Keratinocyte (primary cell): ENCODE data around the gene ST8SIA1. TPM values are rescaled to one million over a fixed set of nuclear protein-coding genes. Genes with fewer than 3 reads are reported as not detected.

Experiments used
- DNase-seq: peaks from one replicate; pipeline ENCODE4 v3.0.0-alpha.2; 2011; ENCODE audit warnings: low read depth, missing footprints, low spot score
- FAIRE-seq: peaks from 2 replicates; lab custom pipeline; 2011; peaks lifted over from hg19 to GRCh38; lab: Jason Lieb, UNC
- H2AFZ ChIP-seq: 2 replicates; pipeline ENCODE4 v1.6.0; 2012; ENCODE audit warnings: low read length, control low read depth, inconsistent platforms; ENCODE audit not compliant: control insufficient read depth
- H3K27ac ChIP-seq: 2 replicates; pipeline ENCODE4 v1.5.1; 2011; ENCODE audit warnings: low read length; ENCODE audit not compliant: control insufficient read depth, insufficient read depth
- H3K27me3 ChIP-seq: 3 replicates; pipeline ENCODE4 v1.6.0; 2011; ENCODE audit warnings: low read length; ENCODE audit not compliant: control insufficient read depth, insufficient read depth; ENCODE audit errors: extremely low read depth
- H3K36me3 ChIP-seq, 2 experiments: 2 replicates in 1 of 2; 3 replicates in 1 of 2; pipeline ENCODE4 v1.5.1; 2011; ENCODE audit warnings: low read length in 2 of 2, mild to moderate bottlenecking in 1 of 2; ENCODE audit not compliant: control insufficient read depth in 2 of 2, insufficient read depth in 2 of 2; ENCODE audit errors: extremely low read depth in 1 of 2
- H3K4me1 ChIP-seq: 3 replicates; pipeline ENCODE4 v1.5.1; 2011; ENCODE audit warnings: low read length; ENCODE audit not compliant: control insufficient read depth, insufficient read depth; ENCODE audit errors: extremely low read depth
- H3K4me2 ChIP-seq: 3 replicates; pipeline ENCODE4 v1.6.0; 2011; ENCODE audit warnings: low read depth, low read length; ENCODE audit not compliant: control insufficient read depth, insufficient read depth; ENCODE audit errors: extremely low read depth
- H3K4me3 ChIP-seq, 3 experiments: fragments of 200-600 bp in 1 of 3; sonication (generic) in 1 of 3; 2 replicates in 2 of 3; 3 replicates in 1 of 3; pipeline ENCODE4 v1.5.1; 2011 to 2016; ENCODE audit warnings: low read length in 3 of 3, mild to moderate bottlenecking in 3 of 3, control low read depth in 2 of 3, inconsistent platforms in 1 of 3, low read depth in 1 of 3, mixed read lengths in 1 of 3, mixed run types in 1 of 3, moderate library complexity in 1 of 3; ENCODE audit not compliant: control insufficient read depth in 2 of 3, insufficient read depth in 2 of 3; ENCODE audit errors: extremely low read depth in 1 of 3
- H3K79me2 ChIP-seq: 2 replicates; pipeline ENCODE4 v1.6.0; 2012; ENCODE audit warnings: low read length; ENCODE audit not compliant: control insufficient read depth, insufficient read depth
- H3K9ac ChIP-seq: 3 replicates; pipeline ENCODE4 v1.6.0; 2011; ENCODE audit warnings: low read length; ENCODE audit not compliant: control insufficient read depth, insufficient read depth; ENCODE audit errors: extremely low read depth
- H3K9me1 ChIP-seq: 3 replicates; pipeline ENCODE4 v1.6.0; 2011; ENCODE audit warnings: low read length; ENCODE audit not compliant: control insufficient read depth, insufficient read depth; ENCODE audit errors: extremely low read depth
- H3K9me3 ChIP-seq: 2 replicates; pipeline ENCODE4 v1.5.1; 2012; ENCODE audit warnings: low read depth, low read length; ENCODE audit not compliant: control insufficient read depth
- H4K20me1 ChIP-seq: 3 replicates; pipeline ENCODE4 v1.6.0; 2011; ENCODE audit warnings: low read length; ENCODE audit not compliant: control insufficient read depth, insufficient read depth; ENCODE audit errors: extremely low read depth
- EZH2 ChIP-seq: IDR thresholded peaks from one replicate; pipeline ENCODE4 v1.6.1; 2012; ENCODE audit warnings: inconsistent platforms, mild to moderate bottlenecking, low read length, moderate library complexity
- dilution Hi-C: fragments of 300-500 bp; cut with MboI; formaldehyde crosslinking; loops from one replicate; pipeline ENCODE4 v1.7.0; 2020; ENCODE audit warnings: low sequenced_read_pairs; ENCODE audit not compliant: extremely low pct_ligation_motif_present
- polyA plus RNA-seq, 5 experiments: library from polyadenylated mRNA; depleted of rRNA in 3 of 5; stranded (reverse) in 3 of 5; stranded (forward) in 1 of 5; unstranded in 1 of 5; fragments of >200 nt; gene quantifications; 1 replicate in 1 of 5; 2 replicates in 3 of 5; 3 replicates in 1 of 5; pipeline versions ENCODE4 v1.2.1 to v1.2.3, GENCODE V29; 2011 to 2012; ENCODE audit warnings: missing spikeins in 2 of 5, low read depth in 1 of 5, low replicate concordance in 1 of 5
- TF ChIP-seq, protein P1 (sequence below), 3 experiments: IDR thresholded peaks in 1 of 3; conservative IDR thresholded peaks in 1 of 3; optimal IDR thresholded peaks in 1 of 3; 2 replicates in 2 of 3; 3 replicates in 1 of 3; pipeline versions ENCODE3 to v1.5.1; 2011; ENCODE audit warnings: low read length in 3 of 3, mild to moderate bottlenecking in 3 of 3, moderate library complexity in 2 of 3, control low read depth in 1 of 3, inconsistent platforms in 1 of 3; ENCODE audit not compliant: insufficient read depth in 2 of 3; ENCODE audit errors: extremely low read depth in 1 of 3

The ST8SIA1 gene
- polyA plus RNA-seq, 1 donor (not counting 4 experiments of a cell fraction or from before 2014, with no cell fraction given) = 0.50 TPM

DNA sequence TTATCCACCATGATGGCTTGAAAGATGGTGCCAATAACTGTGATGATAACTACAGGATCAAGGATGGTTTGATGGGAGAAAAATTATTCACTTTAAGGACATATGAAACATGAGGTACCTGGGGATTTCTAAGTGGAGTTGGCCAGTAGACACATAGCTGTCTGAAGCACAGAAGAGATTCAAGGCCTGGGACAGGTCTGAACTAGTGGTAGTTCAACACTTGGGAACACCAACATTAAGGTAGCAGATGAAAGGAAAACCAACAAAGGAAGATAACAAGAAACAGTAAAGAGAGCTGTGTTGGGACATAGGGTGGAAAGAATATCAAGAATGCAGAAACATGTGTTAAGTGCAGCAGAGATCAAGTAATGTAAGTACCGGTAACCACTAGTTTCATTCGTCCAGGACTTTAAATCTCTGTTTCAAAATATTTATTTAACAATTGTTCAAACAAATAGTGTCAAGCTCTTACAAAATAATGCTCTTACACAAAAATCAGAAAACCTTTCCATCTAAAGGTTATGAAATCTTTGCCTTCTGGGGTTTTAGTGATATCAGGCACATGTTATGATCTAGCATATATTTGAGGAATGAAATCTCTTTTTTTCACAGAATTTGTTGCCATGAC is 104.7 kb downstream of the ST8SIA1 start:
- H3K9me1 ChIP-seq = no peaks in the 10 kb centered on the region
- H3K4me3 ChIP-seq = no peak overlapping the region
- H2AFZ ChIP-seq = no peak overlapping the region
- H3K9ac ChIP-seq = no peak overlapping the region
- no peaks in the 10 kb centered on the region for H3K27me3 ChIP-seq
- H4K20me1 ChIP-seq = no peaks in the 10 kb centered on the region
- FAIRE-seq (peak; percentile 5), DNase-seq (no peak)
- dilution Hi-C loops = no loop called here
- no peaks in the 10 kb centered on the region for H3K4me1 ChIP-seq
- no peaks in the 10 kb centered on the region for H3K9me3 ChIP-seq
- no peaks in the 10 kb centered on the region for H3K36me3 ChIP-seq
- no peaks in the 10 kb centered on the region for H3K79me2 ChIP-seq
- no peak overlapping the region for H3K27ac ChIP-seq
- H3K4me2 ChIP-seq = no peak overlapping the region
- TF ChIP-seq, protein P1, sequence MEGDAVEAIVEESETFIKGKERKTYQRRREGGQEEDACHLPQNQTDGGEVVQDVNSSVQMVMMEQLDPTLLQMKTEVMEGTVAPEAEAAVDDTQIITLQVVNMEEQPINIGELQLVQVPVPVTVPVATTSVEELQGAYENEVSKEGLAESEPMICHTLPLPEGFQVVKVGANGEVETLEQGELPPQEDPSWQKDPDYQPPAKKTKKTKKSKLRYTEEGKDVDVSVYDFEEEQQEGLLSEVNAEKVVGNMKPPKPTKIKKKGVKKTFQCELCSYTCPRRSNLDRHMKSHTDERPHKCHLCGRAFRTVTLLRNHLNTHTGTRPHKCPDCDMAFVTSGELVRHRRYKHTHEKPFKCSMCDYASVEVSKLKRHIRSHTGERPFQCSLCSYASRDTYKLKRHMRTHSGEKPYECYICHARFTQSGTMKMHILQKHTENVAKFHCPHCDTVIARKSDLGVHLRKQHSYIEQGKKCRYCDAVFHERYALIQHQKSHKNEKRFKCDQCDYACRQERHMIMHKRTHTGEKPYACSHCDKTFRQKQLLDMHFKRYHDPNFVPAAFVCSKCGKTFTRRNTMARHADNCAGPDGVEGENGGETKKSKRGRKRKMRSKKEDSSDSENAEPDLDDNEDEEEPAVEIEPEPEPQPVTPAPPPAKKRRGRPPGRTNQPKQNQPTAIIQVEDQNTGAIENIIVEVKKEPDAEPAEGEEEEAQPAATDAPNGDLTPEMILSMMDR (optimal IDR thresholded peaks at IDR 0.05 in 1 of 3, IDR thresholded peaks at IDR 0.05 in 1 of 3, conservative IDR thresholded peaks at IDR 0.05 in 1 of 3; ENCODE audit: extremely low read depth in 1 of 3, insufficient read depth in 2 of 3, low read length in 3 of 3) = no peak
- no peak for TF ChIP-seq EZH2

DNA sequence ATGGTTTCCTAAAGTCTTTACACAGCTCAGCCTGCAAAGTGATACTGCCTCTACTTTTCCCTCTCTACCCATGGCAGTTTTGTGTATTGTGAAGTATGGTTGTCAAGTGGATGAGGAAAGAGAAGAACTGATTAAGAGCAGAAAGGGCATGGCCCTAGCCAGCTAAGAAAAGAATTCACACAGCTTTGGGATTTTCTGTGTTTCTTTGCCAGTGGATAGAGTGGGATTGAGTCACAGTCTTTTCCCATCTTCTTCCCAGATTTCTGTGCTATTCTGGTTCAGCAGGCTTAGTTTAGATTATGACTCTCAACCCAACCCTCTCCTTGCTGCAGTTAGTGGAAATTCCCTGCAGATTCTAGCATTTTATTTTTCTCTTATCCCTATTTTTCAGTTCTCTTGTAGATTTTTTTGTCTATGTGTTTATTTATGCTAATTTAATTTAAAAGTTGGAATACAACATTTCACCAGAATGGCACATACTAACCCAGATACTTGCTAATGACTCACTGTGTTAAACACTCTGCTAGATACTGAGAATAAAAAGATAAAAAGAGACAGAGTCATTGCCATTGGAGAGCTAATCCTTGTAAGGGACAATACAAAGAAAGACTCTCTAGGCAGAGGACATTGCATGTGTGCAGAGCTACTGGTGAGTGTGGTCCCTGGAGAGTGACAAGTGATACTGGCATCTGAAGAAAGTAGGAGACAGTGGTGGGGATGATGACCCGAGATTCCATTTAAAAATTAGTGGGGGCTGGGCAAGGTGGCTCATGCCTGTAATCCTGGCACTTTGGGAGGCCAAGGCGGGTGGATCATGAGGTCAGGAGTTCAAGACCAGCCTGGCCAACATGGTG is 106.3 kb downstream of the ST8SIA1 start:
- dilution Hi-C loops = no loop called here
- DNase-seq = no peak
- no peaks in the 10 kb centered on the region for H3K9me1 ChIP-seq
- no peak overlapping the region for H3K27ac ChIP-seq
- H3K27me3 ChIP-seq = no peaks in the 10 kb centered on the region
- H3K4me1 ChIP-seq = no peaks in the 10 kb centered on the region
- H3K79me2 ChIP-seq = no peaks in the 10 kb centered on the region
- H2AFZ ChIP-seq = no peak overlapping the region
- H3K9me3 ChIP-seq = no peaks in the 10 kb centered on the region
- no peak overlapping the region for H3K9ac ChIP-seq
- H3K36me3 ChIP-seq = no peaks in the 10 kb centered on the region
- FAIRE-seq = no peak
- TF ChIP-seq EZH2 = no peak
- H3K4me3 ChIP-seq = no peak overlapping the region
- H4K20me1 ChIP-seq = no peaks in the 10 kb centered on the region
- no peak overlapping the region for H3K4me2 ChIP-seq
